Activated CD4-positive, alpha-beta T cell treated with anti-CD3 and anti-CD28 coated beads, Interleukin-2, amount 10 ng/mL, durations not matched to agents 24 days and 14 days (primary cell): ENCODE measurements around the gene TLR6. TPM values are rescaled to one million over a fixed set of nuclear protein-coding genes. Genes with fewer than 3 reads are reported as not detected.
"Not testable (repeated sequence)": the region's sequence is repeated elsewhere in the genome, so short reads cannot be mapped to it uniquely, and the experiment has no call there.

Source experiments
- DNase-seq: peaks from one replicate; pipeline ENCODE4 v3.0.0; 2022
- H3K27ac Mint-ChIP-seq: one replicate; pipeline ENCODE4 v1.8.0; 2022; ENCODE audit warnings: mild to moderate bottlenecking, mixed read lengths
- H3K27me3 Mint-ChIP-seq: one replicate; pipeline ENCODE4 v1.8.0; 2022; ENCODE audit warnings: mixed read lengths
- H3K36me3 Mint-ChIP-seq: one replicate; pipeline ENCODE4 v1.8.0; 2022; ENCODE audit warnings: low read depth, mild to moderate bottlenecking, mixed read lengths
- H3K4me1 Mint-ChIP-seq: one replicate; pipeline ENCODE4 v1.8.0; 2021; ENCODE audit warnings: mixed read lengths
- H3K4me3 Mint-ChIP-seq: one replicate; pipeline ENCODE4 v1.8.0; 2022; ENCODE audit warnings: mild to moderate bottlenecking, moderate library complexity, mixed read lengths
- H3K9me3 Mint-ChIP-seq: one replicate; pipeline ENCODE4 v1.8.0; 2021; ENCODE audit warnings: mixed read lengths
- intact Hi-C: fragments of 100-400 bp; cut with micrococcal nuclease; formaldehyde crosslinking; loops from one replicate; pipeline ENCODE4 v1.15.1; 2023
- total RNA-seq: library from RNA; stranded (reverse); gene quantifications from 2 replicates; pipeline ENCODE4 v1.2.3, GENCODE V29; 2022

The TLR6 gene
- total RNA-seq, 1 donor from 2014 or later: 1.1 TPM

DNA sequence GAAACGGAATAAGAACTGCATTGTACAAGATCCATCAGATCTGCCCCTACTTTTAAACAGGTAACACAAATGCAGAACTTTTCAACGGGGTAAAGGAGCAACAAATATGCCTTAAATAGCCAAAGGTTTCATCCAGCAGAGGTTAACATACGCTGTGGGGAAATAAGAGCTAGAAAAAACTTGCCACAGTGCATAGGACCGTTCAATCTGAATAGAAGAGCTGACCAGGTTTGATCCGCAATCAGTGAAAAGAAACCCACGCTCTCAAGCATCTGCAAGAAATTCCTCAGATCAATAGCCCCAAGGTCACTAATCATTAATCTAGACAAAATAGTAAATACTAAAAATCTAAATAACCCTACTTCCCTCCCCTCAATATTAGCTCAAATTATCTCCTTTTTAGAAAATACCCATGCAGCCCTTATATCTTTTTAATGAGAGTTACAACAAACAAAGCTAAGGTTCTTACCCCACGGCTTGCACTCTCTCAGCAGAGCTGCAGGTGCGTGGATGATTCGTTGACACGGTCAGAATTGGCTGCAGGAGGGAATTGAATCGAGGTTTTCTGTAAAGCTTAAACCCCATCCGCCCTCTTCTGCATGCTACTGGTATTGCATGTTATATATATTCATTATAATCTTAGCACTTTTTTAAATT, 74.0 kb downstream of the TLR6 start, which contains the start of gene TLR10:
Gene TLR10 (minus strand): TSS at position 539 of the 657 bp plus-strand sequence. CDS start 7,400 bp downstream, outside the sequence.
- H3K27me3 Mint-ChIP-seq: peaks cover 4% of the 10 kb centered on the region

DNA sequence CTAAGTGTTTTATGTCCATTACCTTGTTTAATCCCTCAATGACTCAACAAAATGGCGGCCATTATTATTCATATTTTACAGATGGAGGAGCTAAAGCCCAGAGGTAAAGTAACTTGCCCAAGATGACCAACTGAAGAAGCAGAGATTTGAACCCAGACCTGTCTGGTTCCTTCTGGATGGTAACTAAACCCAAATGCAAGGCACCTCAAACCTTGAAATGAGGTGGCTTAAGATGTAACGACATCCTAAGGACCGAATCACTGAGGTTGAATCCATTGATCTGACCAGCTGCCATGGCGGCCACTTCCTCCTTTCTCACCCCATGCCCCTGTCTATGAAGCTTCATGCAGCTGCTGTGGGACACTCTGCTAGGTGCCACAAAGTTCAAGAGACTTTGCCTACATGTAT, 74.8 kb downstream of the TLR6 start:
- intact Hi-C loops: loop anchor here (2.0 to 5.0 kb wide), 2 partner anchors 21 to 715 kb away; no protein-coding TSS in a partner anchor
- no peak overlapping the region for H3K27ac Mint-ChIP-seq
- peaks cover 2% of the 10 kb centered on the region for H3K36me3 Mint-ChIP-seq
- peaks cover 6% of the 10 kb centered on the region for H3K27me3 Mint-ChIP-seq
- no peak for DNase-seq
- H3K9me3 Mint-ChIP-seq: peaks cover 7% of the 10 kb centered on the region
- no peak overlapping the region for H3K4me3 Mint-ChIP-seq
- H3K4me1 Mint-ChIP-seq: peaks cover 8% of the 10 kb centered on the region

More for the DNA sequence above, 74.0 kb downstream of the TLR6 start, which contains the start of gene TLR10:
- peaks cover 2% of the 10 kb centered on the region for H3K36me3 Mint-ChIP-seq
- peak within 1 kb of the TSS; percentile 31 for H3K4me3 Mint-ChIP-seq
- intact Hi-C loops: loop anchor here (2.0 to 5.0 kb wide), 2 partner anchors 22 to 715 kb away; no protein-coding TSS in a partner anchor
- H3K9me3 Mint-ChIP-seq: peaks cover 3% of the 10 kb centered on the region
- no peak within 1 kb of the TSS for H3K27ac Mint-ChIP-seq
- H3K4me1 Mint-ChIP-seq: peaks cover 8% of the 10 kb centered on the region
- DNase-seq: peak; percentile 81

DNA sequence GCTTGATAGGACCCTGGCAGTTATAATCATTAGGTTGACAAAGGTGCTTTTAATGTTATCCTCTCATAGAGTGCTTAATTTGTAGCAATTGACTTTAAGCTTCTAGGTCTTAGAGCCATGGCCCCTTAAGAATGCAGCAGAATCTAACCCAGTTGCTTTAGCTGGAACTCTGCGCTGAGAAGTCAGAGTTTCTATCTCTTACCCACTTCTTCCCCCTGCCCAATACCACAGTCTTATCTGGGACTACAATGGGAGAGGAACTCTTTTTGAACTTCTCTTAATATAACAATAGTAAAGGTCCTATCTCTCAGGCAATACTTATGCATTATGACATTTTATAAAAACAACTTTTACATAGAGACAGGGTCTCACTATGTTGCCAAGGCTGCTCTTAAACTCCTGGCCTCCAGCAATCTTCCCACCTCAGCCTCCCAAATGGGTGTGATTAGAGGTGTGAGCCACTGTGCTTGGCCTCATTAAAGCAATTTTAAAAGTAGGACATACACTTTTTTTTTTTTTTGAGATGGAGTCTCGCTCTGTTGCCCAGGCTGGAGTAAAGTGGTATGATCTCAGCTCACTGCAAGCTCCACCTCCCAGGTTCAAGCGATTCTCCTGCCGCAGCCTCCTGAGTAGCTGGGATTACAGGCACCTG, 75.7 kb downstream of the TLR6 start:
- no peaks in the 10 kb centered on the region for H3K36me3 Mint-ChIP-seq
- intact Hi-C loops: loop anchor here (5.0 kb wide), 1 partner anchor 714 kb away; no protein-coding TSS in a partner anchor
- H3K9me3 Mint-ChIP-seq: peaks cover 10% of the 10 kb centered on the region
- H3K27ac Mint-ChIP-seq: no peak overlapping the region
- peaks cover 9% of the 10 kb centered on the region for H3K27me3 Mint-ChIP-seq
- DNase-seq: no peak
- H3K4me1 Mint-ChIP-seq: peaks cover 6% of the 10 kb centered on the region
- H3K4me3 Mint-ChIP-seq: no peak overlapping the region

DNA sequence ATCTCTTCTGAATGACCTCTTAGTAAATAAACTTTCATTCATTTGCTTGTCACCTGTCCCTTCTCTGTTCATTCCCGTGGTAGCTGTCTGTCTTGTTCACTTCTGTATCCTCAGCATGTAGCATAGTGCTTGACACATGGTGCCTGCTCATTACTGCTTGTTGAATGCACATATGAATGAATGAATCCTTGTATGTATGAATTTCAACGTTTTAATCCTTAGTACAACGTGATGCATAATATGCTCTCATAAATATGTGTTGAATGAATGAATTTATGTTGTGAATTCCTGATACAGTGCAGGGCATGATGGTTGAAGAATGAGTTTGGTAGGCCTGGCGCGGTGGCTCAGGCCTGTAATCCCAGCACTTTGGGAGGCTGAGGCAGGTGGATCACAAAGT, 76.8 kb downstream of the TLR6 start:
- Mint-ChIP-seq H3K36me3 (no peaks in the 10 kb centered on the region), H3K27me3 (peaks cover 11% of the 10 kb centered on the region), H3K27ac (no peak overlapping the region), H3K4me1 (peaks cover 6% of the 10 kb centered on the region), H3K4me3 (no peak overlapping the region), H3K9me3 (peaks cover 10% of the 10 kb centered on the region)
- DNase-seq: no peak
- intact Hi-C loops: loop anchor here (5.0 kb wide), 1 partner anchor 712 kb away; no protein-coding TSS in a partner anchor

DNA sequence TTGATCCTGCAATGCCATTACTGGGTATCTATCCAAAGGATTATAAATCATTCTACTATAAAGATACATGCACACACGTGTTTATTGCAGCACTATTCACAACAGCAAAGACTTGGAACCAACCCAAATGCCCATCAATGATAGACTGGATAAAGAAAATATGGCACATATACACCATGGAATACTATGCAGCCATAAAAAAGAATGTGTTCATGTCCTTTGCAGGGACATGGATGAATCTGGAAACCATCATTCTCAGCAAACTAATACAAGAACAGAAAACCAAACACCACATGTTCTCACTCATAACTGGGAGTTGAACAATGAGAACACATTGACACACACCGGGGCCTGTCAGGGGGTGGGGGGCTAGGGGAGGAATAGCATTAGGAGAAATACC, 78.7 kb downstream of the TLR6 start:
- H3K4me3 Mint-ChIP-seq, H3K36me3 Mint-ChIP-seq, H3K27ac Mint-ChIP-seq, DNase-seq, intact Hi-C loops, H3K4me1 Mint-ChIP-seq: not testable (repeated sequence)
- H3K27me3 Mint-ChIP-seq: peaks cover 26% of the 10 kb centered on the region
- peaks cover 13% of the 10 kb centered on the region for H3K9me3 Mint-ChIP-seq

DNA sequence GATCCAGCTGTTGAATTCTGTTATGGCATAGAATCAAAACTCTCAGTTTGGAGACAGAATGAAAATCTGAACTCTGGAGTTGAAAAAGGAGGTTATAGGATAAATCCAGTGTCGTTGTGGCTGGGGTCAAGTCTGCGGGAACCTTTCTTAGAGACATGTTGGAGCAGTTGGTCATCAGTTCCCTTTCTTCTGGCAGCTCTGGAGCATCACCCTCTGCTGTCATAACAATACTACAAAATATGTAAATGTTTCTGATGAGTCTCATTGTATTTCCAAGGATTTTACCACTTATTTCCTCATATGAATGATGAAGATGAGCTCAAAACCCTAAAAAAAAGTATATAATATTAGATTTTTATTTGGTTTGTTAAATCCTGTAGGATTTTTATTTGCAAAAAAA, 81.3 kb downstream of the TLR6 start:
- peaks cover 13% of the 10 kb centered on the region for H3K9me3 Mint-ChIP-seq
- intact Hi-C loops: no loop called here
- H3K36me3 Mint-ChIP-seq: no peaks in the 10 kb centered on the region
- H3K27ac Mint-ChIP-seq: no peak overlapping the region
- no peak overlapping the region for H3K4me3 Mint-ChIP-seq
- DNase-seq: no peak
- peaks cover 29% of the 10 kb centered on the region for H3K27me3 Mint-ChIP-seq
- H3K4me1 Mint-ChIP-seq: no peaks in the 10 kb centered on the region

DNA sequence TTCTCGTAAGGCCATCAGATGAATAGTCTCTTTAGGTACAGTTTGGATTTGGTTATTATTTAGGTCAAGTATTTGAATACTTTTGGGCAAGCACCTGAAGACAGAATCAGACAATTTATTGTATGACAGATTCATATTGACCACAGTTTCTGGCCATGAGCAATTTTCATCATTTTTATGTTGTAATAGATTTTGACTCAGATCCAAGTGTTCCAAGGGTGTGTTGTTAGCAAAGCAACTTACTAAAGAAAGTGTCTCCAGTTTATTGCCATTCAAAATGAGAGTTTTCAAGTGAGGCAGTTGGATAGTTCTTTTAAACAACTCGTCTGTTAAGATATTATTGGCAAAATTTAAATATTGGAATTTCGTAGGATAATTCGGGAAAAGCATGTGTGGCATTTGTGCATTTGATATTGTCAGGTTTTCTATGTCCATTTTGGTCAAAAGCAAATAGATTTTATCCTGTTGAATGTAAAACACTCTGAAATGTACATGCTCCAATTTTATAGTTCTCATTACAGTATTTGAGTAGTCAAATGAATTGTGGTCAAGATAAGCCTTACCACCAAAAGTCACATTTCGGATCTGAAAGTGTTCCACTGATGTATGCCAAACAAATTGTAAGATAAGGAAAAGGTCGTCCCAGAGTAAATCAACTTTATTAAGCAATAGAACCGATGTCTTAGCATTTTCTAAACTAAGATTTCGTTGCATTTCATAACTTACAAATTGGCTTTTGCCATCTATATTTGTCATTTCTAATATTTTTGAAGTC, 82.2 kb downstream of the TLR6 start:
- Mint-ChIP-seq H3K27me3 (peaks cover 29% of the 10 kb centered on the region), H3K27ac (no peak overlapping the region)
- intact Hi-C loops: no loop called here

More for the DNA sequence above, 82.2 kb downstream of the TLR6 start:
- H3K4me3 Mint-ChIP-seq: no peak overlapping the region
- H3K4me1 Mint-ChIP-seq: no peaks in the 10 kb centered on the region
- no peak for DNase-seq
- H3K36me3 Mint-ChIP-seq: no peaks in the 10 kb centered on the region
- H3K9me3 Mint-ChIP-seq: peaks cover 13% of the 10 kb centered on the region

Other genes starting within 250 kb of the TLR6 start
- 0.83 and 1.0 TPM in 2 replicates for gene KLF3, start 192.6 kb downstream of the TLR6 start, total RNA-seq
- gene TLR10, start 73.8 kb downstream of the TLR6 start, total RNA-seq: not detected in 2 replicates
- gene TLR1, start 52.0 kb downstream of the TLR6 start, total RNA-seq: 0.85 and 2.6 TPM in 2 replicates
- gene FAM114A1, start 11.0 kb upstream of the TLR6 start, total RNA-seq: 0.23 and 0.66 TPM in 2 replicates
- 25.9 and 26.9 TPM in 2 replicates for gene TMEM156, start 175.6 kb upstream of the TLR6 start, total RNA-seq
- 40.4 and 41.9 TPM in 2 replicates for gene KLHL5, start 205.4 kb upstream of the TLR6 start, total RNA-seq